GM13976 (cell line): Measurements from ENCODE around the gene IL9R.
"Not testable (repeated sequence)": the region's sequence is repeated elsewhere in the genome, so short reads cannot be mapped to it uniquely, and the experiment has no call there.

Experiments
- DNase-seq: peaks from one replicate; pipeline ENCODE4 v3.0.0; 2012; ENCODE audit warnings: low spot score
- in situ Hi-C: fragments of 300-500 bp; cut with MboI; formaldehyde crosslinking; loops from one replicate; pipeline ENCODE4 v1.12.0; 2022; ENCODE audit warnings: low sequenced_read_pairs, mixed read lengths, inconsistent platforms; ENCODE audit not compliant: unreplicated experiment
- TF ChIP-seq, protein P1 (sequence below): IDR thresholded peaks from 2 replicates; pipeline ENCODE4 v1.5.1; 2012; ENCODE audit warnings: borderline replicate concordance, mild to moderate bottlenecking; ENCODE audit not compliant: insufficient read depth; ENCODE audit errors: extremely low read depth, missing control alignments, control extremely low read depth

Gene IL9R

DNA sequence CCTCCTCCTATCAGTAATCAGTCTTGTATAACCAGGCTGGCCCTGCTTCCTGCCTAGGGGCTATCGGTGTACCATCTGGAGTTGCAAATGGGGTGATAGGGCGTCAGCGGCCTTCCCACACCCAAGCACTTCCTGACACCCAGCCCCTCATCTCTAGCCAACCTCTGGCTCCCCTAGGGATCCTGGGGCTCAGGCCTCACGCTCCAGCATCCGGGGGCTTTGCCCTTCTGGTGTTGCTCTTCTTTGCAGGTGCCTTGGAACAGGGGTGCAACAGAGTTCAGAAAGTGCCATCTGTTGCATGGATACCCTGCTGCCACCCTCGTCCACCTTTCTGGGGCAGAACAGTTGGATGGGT is 4.1 kb downstream of the IL9R start:
- in situ Hi-C loops: no loop called here
- DNase-seq: no peak
- TF ChIP-seq, protein P1, sequence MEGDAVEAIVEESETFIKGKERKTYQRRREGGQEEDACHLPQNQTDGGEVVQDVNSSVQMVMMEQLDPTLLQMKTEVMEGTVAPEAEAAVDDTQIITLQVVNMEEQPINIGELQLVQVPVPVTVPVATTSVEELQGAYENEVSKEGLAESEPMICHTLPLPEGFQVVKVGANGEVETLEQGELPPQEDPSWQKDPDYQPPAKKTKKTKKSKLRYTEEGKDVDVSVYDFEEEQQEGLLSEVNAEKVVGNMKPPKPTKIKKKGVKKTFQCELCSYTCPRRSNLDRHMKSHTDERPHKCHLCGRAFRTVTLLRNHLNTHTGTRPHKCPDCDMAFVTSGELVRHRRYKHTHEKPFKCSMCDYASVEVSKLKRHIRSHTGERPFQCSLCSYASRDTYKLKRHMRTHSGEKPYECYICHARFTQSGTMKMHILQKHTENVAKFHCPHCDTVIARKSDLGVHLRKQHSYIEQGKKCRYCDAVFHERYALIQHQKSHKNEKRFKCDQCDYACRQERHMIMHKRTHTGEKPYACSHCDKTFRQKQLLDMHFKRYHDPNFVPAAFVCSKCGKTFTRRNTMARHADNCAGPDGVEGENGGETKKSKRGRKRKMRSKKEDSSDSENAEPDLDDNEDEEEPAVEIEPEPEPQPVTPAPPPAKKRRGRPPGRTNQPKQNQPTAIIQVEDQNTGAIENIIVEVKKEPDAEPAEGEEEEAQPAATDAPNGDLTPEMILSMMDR: no peak

DNA sequence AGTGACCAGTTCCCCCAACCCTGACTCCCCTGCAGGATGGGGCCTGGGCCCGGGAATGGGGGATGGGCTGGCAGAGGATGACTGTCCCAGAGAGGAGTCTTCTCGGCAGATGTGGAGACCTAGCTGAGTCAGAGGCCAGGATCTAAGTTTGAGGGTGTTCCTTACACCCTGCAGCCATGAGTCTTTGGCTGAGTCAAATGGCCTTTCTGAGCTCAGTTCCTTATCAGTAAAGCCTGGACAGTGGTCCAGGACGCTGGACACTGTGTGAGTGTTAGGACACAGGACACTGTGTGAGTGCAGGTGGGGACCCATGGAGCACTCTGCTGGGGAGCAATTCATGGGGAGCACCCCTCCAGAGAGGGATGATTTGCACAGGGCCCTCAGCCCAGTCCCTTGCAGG is 5.0 kb downstream of the IL9R start:
- TF ChIP-seq, protein P1: no peak
- in situ Hi-C loops: no loop called here
- DNase-seq: no peak

DNA sequence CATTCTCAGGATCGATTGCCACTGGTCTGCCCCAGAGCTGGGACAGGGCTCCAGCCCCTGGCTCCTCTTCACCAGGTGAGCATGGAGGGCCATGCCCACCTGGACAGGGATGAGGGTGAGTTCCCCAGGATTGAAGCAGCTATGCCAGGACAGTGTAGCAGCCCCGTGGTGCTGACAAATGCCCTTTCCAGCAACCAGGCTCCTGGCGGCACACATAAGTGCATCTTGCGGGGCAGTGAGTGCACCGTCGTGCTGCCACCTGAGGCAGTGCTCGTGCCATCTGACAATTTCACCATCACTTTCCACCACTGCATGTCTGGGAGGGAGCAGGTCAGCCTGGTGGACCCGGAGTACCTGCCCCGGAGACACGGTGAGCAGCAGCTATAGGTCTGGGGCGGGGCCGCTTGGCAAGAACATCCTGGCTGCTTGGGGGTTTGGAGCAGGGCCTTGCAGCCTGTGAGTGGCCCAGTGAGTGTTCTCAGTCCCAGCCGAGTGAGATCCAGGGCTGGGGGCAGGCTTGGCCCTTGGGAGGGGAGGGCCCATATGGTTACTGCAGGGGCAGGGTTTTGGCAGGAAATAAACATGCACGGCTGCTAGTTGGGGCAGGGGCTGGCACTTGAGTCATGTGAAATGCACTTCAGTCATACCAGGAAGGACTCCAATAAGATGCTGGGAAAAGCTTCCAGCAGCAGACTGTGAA is 6.1 kb downstream of the IL9R start:
- in situ Hi-C loops: no loop called here
- DNase-seq: no peak
- TF ChIP-seq, protein P1: no peak

DNA sequence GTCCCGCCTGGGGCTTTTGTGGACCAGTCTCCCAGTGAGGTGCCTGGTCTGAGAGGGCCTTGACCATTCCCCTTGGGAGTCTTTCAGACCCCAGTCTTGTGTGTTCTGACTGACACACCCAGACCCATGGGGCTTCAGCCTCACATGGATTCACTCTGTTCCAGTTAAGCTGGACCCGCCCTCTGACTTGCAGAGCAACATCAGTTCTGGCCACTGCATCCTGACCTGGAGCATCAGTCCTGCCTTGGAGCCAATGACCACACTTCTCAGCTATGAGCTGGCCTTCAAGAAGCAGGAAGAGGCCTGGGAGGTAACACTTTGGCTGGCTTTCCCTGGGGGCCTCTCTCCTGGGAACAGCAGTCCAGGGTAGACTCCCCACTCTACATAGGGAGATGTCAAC is 6.8 kb downstream of the IL9R start:
- in situ Hi-C loops: no loop called here
- no peak for DNase-seq
- TF ChIP-seq, protein P1: no peak

DNA sequence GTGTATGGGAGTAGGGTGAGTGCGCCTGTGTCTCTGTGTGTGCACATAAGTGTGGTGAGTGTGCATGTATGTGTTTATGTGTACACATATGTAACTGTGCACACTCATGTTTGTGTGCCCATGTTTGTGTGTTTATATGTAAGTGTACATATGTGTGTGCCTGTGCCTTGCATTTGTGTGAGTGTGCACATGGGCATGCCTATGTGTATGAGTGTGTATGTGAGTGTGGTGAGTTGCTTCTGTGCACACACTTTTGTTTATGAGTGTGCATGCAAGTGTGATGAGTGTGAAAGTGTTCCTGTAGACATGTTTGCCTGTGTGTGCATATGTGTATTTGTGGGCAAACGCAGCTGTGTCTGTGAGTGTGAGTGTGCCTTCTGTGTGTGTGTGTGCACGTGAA is 7.2 kb downstream of the IL9R start:
- in situ Hi-C loops: no loop called here
- no peak for DNase-seq
- TF ChIP-seq, protein P1: no peak

DNA sequence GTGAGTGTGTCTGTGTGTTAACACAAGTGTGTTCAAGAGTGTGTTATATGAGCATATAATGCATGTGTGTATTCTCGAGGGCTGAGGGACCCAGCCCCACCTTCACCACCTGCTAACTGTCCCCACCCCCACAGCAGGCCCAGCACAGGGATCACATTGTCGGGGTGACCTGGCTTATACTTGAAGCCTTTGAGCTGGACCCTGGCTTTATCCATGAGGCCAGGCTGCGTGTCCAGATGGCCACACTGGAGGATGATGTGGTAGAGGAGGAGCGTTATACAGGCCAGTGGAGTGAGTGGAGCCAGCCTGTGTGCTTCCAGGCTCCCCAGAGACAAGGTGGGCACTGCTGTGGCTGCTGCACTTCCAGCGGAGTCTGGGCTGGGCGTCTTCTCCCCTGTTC is 7.6 kb downstream of the IL9R start:
- in situ Hi-C loops: no loop called here
- TF ChIP-seq, protein P1: no peak
- no peak for DNase-seq

DNA sequence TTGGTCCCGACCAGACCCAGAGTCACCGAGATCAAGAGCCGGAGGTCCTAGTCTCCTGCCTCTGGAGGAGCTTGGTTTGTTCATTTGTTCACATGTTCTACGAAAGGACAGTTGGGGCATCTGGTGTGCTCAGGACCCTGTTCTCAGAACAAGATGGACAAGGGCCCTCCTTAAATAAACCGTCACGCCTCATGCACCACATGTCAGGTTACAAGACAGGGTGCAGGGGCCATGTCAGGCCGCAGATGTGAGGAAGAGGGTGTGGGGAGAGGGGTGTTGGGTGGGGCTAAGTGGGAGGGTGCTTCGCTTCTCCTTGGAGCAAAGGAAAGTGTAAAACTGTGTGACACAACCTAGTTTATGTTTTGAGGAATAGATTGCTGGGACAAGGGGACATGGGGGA is 9.0 kb downstream of the IL9R start:
- in situ Hi-C loops, DNase-seq: not testable (repeated sequence)

DNA sequence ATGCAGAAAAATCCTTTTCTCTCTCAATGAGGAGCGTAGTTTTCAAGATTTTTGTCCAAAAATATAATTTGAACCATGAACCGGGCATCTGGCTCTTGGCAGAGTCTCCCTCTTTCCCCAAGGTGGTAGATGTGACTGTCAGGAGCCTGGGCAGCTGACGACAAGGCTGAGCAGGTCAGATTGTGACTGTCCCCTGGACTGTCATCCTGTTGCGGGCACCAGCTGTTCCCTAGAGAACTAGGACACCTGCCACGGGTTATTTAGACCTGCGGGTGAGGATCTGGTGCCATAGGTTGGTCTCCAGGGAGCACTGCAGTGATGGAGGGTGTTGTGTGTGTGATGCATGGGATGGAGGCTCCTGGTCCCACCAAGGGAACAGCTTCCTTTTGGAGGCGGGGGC is 10.9 kb downstream of the IL9R start:
- in situ Hi-C loops, DNase-seq: not testable (repeated sequence)
